ENCODE data around the gene FHOD1.

FHOD1 gene

GRCh38 chr16:67247192-67248072 lies at the start of gene FHOD1:
Gene FHOD1, minus strand, starts transcription at chr16:67247481. Its CDS starts 71 bp downstream, at chr16:67247410.
- peak; percentile 94 for DNase-seq

GRCh38 chr16:67296420-67296819 lies 49.1 kb upstream of the FHOD1 start:
- no peak for DNase-seq

- no peak for DNase-seq
These were observed 47.7 kb upstream of the FHOD1 start for GRCh38 chr16:67294938-67295361.

DNA sequence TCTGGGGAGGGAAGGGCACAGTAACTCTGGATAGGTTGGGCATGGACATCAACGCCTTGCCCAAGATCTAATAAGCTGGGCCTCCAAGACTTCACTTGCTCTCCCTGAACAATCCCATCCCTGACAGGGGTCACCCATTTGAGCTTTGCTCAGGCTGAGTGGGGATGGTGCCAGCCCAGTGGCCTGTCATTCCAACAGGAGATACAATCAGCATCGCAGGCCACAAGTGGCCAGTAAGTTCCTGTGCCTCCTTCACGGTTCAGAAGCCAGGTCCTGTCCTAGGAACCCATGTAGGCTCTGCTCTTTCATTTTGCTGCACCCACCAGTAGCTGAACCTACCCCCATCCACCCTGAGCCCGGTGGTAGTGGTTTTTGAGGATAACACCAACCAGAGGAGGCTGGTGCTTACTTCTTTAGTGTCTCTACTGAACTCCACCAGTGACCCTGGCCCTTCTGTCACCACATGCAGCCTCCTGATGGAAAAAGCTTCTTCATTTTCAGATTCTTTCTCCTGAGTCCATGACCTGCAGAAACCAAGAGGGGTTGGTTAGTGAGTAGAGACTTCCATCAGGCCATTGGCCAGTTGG lies 47.0 kb upstream of the FHOD1 start:
- no peak for DNase-seq

DNA sequence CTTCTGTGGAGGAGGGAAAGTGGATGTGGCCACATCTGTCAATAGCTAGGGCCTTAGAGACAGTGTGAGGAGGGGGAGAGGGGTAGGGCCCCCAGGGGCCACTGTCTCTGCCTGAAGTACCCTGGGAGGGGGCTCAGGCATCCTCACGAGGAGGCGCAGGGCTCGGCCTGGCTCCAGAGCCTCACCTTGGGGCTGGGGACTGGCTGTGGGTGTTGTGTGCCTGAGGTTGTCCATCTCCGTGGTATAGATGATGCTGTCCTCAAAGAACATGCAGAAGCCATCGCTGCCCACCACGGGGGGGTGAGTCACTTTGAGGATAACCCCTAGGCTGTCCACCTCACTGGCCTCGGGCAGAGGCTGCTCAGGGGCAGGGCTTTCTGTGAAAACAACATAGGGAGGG lies 44.2 kb upstream of the FHOD1 start:
- DNase-seq = no peak

GRCh38 chr16:67287960-67288359 lies 40.7 kb upstream of the FHOD1 start:
- no peak for DNase-seq

DNA sequence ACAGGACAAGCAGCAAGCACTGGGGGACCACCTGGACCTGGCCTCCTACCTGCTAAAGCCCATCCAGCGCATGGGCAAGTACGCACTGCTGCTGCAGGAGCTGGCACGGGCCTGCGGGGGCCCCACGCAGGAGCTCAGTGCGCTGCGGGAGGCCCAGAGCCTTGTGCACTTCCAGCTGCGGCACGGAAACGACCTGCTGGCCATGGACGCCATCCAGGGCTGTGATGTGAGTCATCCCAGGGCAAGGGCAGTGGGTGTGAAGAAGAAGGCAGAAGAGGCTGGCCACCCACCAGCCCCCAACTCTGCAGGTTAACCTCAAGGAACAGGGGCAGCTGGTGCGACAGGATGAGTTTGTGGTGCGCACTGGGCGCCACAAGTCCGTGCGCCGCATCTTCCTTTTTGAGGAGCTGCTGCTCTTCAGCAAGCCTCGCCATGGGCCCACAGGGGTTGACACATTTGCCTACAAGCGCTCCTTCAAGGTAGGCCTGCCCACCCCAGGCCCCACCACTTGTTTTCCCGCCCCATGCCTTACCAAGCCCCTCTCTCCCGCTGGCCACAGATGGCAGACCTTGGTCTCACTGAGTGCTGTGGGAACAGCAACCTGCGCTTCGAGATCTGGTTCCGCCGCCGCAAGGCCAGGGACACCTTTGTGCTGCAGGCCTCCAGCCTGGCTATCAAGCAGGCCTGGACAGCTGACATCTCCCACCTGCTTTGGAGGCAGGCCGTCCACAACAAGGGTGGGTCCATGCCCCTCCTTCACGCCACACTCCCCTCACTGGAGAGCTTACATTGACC lies 39.4 kb upstream of the FHOD1 start:
- DNase-seq = no peak

DNA sequence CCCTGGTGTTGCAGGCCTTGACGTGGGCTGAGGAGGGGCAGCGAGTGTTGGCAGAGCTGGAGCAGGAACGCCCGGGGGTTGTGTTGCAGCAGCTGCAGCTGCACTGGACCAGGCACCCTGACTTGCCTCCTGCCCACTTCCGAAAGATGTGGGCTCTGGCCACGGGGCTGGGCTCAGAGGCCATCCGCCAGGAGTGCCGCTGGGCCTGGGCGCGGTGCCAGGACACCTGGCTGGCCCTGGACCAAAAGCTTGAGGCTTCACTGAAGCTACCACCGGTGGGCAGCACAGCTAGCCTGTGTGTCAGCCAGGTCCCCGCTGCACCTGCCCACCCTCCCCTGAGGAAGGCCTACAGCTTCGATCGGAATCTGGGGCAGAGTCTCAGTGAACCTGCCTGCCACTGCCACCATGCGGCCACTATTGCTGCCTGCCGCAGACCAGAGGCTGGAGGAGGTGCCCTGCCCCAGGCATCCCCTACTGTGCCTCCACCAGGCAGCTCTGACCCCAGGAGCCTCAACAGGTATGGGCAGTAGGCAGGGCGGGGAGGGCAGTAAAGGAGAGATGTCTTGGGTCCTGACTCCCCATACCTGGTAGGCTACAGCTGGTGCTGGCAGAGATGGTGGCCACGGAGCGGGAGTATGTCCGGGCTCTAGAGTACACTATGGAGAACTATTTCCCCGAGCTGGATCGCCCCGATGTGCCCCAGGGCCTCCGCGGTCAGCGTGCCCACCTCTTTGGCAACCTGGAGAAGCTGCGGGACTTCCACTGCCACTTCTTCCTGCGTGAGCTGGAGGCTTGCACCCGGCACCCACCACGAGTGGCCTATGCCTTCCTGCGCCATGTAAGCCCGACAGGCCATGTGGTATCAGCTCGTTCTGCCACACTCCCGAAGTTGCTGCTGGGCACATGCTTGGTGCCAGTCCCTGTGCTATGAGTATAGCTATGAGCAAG lies 37.7 kb upstream of the FHOD1 start:
- no peak for DNase-seq

- DNase-seq = no peak
These were observed 36.7 kb upstream of the FHOD1 start for GRCh38 chr16:67283826-67284555.

DNA sequence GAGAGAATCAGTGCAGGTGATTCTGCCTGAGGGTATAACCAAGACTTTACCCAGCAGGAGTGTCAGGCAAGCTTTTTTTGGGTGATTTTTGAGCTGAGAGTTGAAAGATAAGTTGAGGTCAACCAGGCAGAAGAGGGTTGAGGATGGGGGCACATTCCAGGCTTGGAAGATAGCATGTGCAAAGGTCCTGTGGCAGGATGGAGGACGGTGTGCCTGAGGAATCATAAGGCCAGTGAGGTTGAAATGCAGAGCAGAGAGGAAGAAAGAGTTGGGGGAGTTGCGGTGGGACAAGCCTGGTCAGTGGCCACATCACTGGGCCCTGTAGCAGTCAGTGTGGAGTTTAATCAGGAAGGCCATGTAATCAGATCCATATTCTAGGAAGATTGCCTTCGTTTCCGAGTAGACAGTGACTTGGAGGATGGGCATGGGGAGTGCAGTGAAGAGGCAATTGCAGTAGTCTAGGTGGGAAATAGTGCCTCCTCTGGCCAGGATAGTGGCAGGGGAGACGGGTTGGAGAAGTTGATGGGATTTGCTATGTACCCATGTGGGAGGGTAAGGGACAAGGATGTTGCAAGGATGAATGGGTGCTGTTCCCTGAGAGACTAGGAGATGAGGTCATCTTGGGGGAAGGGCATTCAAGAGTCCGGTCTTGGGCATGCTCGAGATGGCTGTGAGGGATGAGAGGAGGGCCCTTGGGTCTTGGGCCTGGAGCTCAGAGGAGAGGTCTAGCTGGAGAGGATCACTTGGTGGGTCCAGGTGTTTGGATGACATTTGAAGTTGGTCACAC lies 36.0 kb upstream of the FHOD1 start:
- DNase-seq = no peak

- no peak for DNase-seq
These were observed 35.1 kb upstream of the FHOD1 start for GRCh38 chr16:67282447-67282805.

DNA sequence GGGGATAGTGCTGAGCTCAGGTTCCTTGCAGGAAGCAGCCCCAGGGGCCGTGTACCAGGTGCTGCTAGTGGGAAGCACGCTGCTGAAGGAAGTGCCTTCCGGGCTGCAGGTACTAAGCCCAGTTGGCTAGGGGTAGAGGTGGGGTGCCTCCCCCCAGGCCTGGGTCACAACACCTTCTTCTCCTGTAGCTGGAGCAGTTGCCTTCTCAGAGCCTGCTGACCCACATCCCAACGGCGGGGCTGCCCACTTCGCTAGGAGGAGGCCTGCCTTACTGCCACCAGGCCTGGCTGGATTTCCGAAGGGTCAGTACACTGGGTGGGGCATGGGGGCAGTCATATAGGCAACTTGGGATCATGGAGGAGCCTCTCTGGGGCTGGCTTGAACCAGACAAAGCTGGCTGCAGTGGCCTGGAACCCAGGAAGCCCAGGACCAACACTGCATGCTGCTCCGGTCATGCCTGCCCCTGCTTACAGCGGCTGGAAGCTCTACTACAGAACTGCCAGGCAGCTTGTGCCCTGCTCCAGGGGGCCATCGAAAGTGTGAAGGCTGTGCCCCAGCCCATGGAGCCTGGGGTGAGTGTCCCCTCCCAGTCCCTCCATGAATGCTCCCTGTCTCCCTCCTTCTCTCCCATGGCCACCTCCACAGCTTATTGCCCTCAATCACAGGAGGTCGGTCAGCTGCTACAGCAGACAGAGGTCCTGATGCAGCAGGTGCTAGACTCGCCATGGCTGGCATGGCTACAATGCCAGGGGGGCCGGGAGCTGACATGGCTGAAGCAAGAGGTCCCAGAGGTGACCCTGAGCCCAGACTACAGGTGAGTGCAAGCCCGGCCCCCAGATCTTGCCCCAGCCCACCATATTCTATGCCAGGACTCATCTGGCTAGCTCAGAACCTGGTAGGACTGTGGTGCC lies 34.5 kb upstream of the FHOD1 start:
- no peak for DNase-seq

GRCh38 chr16:67280090-67281015 lies 33.1 kb upstream of the FHOD1 start:
- DNase-seq = no peak

DNA sequence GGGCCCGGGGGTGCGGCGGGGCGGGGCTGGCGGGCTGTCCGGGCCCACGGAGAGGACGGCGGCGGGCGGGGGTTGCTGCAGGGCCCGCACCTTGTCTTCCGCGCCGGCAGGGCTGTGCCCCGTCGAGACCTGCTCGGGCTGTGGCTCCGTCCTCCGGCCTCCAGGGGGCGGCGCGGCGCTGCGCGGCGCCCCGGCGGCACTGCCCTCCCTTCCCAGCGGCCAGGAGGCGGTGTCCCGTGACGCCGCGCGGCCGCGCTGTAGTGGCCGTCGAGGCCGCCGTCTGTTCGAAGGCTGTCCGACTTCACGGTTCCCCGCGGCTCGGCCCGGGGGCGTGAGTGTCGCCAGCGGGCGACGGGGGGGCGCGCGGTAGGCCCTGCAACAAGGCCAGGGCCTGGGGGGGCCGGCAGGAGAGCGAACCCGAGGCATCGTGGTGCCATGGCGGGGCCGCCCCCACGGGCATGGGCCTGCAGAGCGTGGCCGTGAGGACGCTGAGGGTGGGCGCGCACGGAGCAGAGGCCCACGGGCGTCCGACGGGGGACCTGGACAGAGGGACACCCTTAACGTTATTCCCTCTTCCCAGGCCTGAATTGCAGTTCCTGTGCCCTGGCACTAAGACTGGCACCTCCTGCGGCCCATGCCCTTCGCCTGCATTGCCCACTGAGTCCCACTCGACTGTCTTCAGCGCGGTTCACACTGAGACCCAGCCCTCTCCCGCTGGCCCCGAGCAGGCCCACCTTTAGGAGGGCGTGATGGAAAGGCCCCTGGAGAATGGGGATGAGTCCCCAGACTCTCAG lies 32.2 kb upstream of the FHOD1 start, which contains the start of gene PLEKHG4:
TSS of gene PLEKHG4 (plus strand) at position 237 of the 794 bp plus-strand sequence. CDS start at position 750, 513 bp downstream.
- DNase-seq = peak; percentile 76

DNA sequence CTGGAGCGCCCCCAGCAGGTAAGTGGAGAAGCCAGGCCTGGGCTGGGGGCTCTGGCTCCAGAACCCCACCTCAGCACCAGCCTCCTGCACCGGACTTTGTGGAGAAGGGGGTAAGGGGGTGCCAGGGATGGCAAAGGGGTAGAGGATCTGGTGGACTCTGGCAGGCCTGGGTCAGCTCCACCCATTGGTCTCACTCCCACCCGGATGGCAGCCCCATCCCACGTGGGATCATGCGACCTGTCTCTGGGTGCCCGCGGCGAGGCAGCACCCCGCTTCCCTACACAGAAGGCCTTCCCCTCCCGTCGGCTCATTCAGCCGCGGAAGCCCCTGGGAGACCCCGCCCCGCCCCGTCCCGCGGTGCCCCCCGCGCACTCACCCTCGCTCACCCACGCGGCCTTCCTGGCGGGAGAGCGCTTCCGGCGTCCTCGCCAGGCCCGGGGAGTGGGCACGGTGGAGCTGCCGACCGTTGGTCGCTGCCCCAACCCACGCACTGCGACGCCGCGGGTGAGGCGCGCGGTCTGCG lies 31.6 kb upstream of the FHOD1 start:
- no peak for DNase-seq

DNA sequence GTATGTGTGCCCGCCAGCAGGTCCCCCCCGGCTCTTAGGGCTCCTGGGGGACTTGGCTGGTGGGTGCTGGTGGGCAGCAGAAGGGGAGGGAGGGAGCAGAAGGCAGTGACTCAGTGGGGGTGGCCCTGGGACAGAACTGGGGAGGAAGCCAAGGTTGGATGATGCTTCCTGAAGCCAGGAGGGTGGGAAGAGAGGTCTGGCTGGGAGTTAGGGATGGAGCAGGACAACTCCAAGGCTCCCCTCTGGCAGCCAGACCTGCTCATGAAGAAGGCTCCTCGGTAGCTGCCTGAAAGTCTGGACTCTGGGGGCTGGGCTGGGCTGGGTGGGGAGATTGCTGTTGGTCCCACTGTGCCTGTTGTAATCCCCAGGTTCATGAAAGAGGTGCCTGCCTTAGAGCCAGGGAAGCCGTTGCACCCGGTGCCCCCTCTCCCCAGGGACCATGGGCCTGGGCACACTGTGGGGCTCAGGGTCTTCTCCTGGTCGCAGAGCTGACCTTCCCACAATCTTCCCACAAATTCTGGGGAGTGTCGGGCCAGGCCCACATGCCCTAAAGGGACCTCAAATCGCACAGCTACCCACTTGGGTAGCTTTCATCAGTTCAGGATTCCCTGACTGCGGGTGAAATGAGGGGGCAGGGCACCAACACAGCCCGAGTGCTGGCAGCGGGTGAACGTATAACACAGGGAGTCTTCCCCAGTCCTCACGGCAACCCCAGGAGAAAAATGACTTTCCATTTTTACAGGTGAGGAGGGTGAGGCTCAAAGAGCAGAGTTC lies 30.9 kb upstream of the FHOD1 start:
- DNase-seq = no peak

All from activated effector memory CD4-positive, alpha-beta T cell treated with Interleukin-2 at 50 U/mL for 16 hours (primary cell).